DMS 273 treated with DMSO at 0.1 percent for 48 hours (cell line): ENCODE measurements around the gene GPRC5B.
A peak's percentile ranks its signal among the peaks of the same experiment; 100 is the strongest.

Source experiments
- DNase-seq: peaks from one replicate; lab custom pipeline; 2025; lab: John Stamatoyannopoulos, UW

Gene GPRC5B

GRCh38 chr16:19898166-19898565 is 13.5 kb upstream of the GPRC5B start:
- no peak for DNase-seq

DNA sequence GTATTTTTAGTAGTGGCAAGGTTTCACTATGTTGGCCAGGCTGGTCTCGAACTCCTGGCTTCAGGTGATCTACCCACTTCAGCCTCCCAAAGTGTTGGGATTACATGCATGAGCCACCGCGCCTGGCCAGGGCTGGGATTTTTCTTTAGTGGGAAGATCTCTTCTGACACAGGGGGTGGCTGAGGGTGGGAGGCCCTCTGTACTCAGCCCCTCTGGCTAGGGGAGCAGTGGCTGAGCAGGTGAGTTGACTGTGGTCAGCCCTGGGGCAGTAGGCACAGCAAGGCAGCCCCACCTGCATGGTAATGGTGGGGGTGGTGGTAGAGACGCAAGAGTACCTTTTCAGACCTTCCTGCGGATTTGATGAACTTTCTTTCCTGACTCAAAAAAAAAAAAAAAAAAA is 12.3 kb upstream of the GPRC5B start:
- no peak for DNase-seq

- no peak for DNase-seq
Measured at GRCh38 chr16:19894586-19894985, 9.9 kb upstream of the GPRC5B start.

- DNase-seq, result no peak
Measured at GRCh38 chr16:19892902-19893301, 8.3 kb upstream of the GPRC5B start.

DNA sequence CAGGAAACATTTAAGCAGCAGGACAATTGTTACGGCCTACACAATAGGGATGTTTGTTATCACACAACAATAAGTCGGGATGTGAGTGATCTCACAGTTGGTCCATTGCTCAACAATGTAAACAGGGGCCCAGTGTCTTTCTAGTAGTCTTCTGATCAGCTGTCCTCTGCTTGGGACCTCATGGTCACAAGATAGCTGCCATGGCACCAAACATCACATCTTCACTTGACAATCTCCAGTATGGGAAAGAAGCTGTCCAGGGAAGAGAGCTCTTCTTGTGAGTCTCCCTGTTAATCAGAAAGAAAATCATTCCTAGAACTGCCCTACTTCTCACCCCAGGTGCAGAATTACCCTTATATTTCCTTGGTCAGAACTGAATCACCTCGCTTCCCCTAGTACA is 6.3 kb upstream of the GPRC5B start:
- no peak for DNase-seq

- no peak for DNase-seq
Measured at GRCh38 chr16:19888834-19889233, 4.2 kb upstream of the GPRC5B start.

DNA sequence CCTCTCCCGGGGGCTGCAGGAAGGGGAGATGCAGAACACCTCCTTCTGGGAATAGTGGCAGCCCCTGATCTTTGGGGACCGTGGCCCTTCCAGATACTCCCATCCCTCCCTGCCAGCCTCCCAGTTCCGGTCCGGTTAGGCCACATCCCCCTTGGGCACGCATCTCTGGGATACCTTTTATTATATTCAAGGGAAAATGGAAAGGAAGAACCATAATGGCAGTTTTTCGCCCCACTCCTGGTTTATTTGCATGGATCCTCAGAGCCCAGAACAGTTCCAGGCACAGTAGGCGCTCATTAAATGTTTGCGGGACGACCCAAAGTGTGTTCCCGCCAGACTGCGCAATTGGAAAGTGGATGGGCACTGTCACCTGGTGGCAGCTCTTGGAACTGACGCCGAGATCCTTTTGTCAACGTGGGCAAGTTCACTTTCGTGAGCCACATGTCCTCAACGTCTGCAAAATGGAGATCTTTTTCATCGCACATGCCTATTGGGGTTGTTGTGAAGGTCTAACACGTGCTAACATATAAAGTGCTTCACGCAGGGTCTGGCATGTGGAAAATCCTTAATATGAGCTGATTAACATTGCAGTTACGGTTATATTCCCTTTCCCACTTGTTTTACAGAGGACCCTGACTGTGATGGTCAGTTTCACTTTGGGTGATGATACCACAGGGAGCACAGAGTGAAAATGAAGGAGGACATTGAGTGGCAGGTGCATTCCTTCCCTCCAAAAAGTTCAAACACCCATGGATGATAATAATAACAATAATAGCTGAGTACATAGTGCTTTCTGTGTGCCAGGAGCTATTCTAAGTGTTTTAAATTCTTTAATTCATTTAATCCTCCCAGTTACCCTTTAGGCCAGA is 1.7 kb upstream of the GPRC5B start:
- peak; percentile 66 for DNase-seq

DNA sequence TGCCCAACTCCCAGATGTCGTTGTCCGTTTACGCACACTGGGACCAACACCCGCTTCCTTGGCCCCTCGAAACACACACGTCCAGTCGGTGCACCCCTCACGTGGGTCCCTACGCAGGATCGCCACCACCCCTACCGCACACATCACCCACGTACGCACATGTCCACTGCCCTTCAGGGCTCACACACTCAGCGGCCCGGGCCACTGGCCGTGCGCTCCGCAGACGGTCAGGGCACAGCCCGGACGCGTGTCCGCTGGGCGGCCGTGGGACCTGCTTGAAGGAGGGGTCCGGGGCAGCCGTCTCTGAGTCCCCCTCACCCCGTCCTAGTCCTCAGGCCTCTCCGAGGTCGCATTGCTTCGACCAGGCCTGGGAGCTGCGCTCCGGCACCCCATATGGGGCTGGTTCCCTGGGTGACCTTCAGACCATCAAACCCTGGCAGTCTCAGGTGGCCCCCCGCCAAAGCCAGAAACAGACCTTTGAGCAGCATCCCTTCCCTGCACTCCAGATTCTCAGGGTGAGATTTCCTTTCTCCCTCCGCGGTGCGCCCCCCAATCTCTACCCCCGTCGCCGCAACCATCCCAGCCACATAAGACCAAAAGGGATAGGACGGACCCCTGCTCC is 914 bp upstream of the GPRC5B start:
- no peak for DNase-seq

GRCh38 chr16:19883966-19884485 is 622 bp downstream of the GPRC5B start:
- no peak for DNase-seq

DNA sequence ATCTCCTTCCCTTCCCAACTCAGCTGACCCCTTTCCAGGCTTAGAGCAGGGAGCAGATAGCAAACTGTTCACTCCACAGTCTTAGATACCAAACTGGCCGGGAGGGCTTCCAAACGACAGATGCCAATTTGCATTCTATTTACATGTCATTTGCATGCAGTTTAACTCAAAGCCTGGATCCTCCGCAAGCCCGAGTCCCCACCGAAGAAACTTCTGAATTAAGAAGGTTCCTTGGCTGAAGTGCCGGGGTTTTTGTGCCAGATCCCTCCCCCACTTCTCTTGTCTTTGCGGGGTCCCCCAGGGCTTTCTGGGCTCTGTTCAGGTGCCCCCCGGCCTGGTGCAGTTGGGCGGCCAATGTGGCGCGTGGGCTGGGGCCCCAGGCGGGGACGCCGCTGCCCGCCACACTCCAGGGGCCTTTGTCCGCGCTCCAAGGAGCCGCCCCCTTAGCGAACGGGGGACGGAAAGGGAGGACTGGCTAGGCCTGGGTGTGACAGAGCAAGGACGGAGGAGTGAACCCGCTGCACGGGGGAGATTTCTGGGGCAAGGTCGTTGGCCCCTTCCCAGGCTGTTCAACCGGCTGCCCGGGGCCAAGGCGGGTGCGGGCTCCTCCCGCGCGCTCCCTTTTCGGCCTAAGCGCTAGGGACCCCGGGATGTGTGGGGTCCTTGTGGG is 1.2 kb downstream of the GPRC5B start:
- DNase-seq, result peak; percentile 10

GRCh38 chr16:19882646-19883045 is 2.0 kb downstream of the GPRC5B start:
- DNase-seq, result no peak

DNA sequence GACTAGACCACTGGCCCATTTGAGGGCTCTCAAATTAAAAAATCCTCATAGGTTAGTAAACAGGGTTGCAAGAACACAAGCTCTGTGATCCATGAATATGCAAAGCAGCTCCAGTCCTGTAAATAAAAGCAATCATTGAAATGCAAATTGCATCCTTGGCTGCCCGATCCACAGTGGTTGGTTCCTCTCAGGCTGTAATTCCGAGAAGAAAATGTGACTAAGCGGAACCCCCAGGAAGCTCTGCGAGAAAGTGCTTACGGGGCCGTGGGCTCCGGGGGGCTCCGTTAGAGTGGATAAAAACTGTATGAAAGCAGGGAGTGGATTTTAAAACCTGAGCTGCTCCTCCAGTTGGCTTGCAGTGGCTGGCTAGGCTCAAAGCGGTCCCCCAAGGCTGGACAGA is 2.5 kb downstream of the GPRC5B start:
- no peak for DNase-seq

- no peak for DNase-seq
Measured at GRCh38 chr16:19881783-19882182, 2.9 kb downstream of the GPRC5B start.

DNA sequence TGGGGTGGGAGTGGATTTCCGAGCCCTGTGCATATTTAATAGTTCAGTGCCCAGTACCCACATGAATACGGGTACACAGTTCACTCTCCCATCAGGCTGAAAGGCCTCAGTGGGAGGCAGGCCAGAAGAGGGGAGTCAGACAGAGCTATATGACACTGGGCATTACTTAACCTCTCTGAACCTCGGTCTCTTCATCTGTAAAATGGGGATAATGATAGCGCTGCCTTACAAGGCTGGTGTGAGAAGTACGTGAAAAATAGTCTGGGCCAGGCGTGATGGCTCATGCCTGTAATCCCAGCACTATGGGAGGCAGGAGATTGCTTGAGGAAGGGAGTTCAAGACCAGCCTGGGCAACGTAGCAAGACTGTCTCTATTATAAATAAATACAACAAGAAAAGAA is 3.6 kb downstream of the GPRC5B start:
- DNase-seq, result no peak

GRCh38 chr16:19879241-19879792 is 5.3 kb downstream of the GPRC5B start:
- DNase-seq, result peak; percentile 39

DNA sequence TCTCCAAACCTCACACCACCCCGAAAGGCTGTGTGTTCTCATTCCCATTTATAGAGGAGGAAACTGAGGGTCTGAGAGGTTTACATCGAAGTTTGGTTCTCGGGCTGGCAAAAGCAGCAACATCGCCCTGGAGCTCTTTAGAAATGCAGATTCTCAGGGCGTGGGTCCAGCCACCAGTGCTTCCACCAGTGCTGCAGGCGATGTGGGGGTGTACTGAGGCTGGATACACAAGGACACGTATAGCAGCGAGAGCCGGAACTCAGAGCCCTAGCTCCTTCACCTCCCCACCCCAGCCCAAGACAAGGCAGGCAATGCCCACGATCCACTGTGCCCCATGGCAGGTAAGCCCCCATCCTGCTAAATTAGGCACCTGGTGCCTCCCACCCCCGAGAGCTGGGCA is 5.9 kb downstream of the GPRC5B start:
- DNase-seq, result no peak

DNA sequence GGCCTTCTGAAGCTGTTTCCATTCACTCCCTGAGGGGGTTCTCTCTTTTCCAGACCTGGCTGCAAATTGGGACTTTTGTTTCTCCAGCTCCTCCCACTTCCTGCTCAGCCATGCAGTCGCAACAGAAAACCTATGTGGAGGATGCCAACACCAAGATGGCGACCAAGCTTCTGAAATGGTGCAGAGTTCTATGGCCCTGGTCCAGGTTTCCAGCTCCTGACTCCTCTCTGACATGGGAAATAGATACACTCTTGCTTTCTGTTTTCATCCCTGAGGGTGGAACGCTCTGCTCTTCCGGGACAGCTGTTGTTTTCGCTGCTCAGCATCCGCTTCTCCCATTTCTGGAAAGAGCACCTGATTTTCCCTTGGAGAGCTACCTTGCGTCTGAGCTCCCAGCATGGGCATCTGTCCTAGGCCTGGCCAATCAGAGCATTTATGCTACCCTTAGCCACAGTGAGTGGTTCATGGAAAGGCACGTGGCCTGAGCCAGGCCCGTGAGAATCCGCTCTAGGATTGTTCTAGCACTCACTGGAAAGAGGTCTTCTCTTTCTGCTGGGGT is 8.1 kb downstream of the GPRC5B start:
- no peak for DNase-seq

DNA sequence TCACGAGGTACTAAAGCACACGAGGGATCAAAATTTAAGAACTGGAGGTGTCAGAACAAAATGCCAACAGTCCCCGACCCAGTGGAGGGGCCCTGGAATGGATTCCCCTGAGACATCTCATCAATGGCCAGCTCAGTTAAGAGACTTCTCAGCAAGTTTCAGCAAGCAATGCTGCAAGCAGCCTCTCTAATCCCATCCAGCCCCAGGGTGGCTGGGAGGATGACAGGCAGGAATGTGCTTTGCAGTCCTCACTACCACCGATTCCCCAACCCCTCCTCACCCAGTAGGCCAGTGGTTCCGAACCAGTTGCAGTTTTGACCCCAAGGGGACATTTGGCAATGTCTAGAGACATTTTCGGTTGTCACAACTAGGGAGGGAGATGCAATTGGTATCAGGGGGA is 8.7 kb downstream of the GPRC5B start:
- DNase-seq, result no peak

GRCh38 chr16:19874851-19875546 is 9.6 kb downstream of the GPRC5B start:
- DNase-seq, result no peak

GRCh38 chr16:19874026-19874425 is 10.6 kb downstream of the GPRC5B start:
- no peak for DNase-seq

- DNase-seq, result no peak
Measured at GRCh38 chr16:19872935-19873334, 11.7 kb downstream of the GPRC5B start.
